ENCODE results near the gene KDM4F.
A peak's percentile ranks its signal among the peaks of the same experiment; 100 is the strongest.

Gene KDM4F

DNA sequence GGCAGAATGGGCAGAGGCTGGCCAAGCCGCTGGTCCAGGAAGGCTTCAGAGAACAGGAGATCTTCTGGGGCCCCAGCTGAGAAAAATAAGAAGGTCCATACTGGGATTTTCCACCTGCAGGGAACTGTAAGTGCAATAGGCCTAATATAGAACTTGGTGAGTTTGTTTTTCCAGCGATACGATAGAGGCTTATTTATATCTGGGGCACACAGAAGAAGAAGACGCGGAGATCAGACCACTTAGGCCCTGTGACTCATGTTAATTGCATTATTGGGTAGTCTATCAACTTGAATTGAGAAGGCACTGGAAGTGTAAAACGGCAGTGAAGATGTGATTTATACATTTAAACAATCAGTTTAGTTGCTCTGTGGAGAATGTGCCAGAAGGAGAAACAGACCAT, 9.8 kb downstream of the KDM4F start (continued):
- TF ChIP-seq, protein P1, sequence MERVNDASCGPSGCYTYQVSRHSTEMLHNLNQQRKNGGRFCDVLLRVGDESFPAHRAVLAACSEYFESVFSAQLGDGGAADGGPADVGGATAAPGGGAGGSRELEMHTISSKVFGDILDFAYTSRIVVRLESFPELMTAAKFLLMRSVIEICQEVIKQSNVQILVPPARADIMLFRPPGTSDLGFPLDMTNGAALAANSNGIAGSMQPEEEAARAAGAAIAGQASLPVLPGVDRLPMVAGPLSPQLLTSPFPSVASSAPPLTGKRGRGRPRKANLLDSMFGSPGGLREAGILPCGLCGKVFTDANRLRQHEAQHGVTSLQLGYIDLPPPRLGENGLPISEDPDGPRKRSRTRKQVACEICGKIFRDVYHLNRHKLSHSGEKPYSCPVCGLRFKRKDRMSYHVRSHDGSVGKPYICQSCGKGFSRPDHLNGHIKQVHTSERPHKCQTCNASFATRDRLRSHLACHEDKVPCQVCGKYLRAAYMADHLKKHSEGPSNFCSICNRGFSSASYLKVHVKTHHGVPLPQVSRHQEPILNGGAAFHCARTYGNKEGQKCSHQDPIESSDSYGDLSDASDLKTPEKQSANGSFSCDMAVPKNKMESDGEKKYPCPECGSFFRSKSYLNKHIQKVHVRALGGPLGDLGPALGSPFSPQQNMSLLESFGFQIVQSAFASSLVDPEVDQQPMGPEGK (CRISPR knock-in tag; IDR thresholded peaks at IDR 0.05; ENCODE audit: borderline replicate concordance): no peak
- TF ChIP-seq RARB (CRISPR knock-in tag; IDR thresholded peaks at IDR 0.05): no peak

DNA sequence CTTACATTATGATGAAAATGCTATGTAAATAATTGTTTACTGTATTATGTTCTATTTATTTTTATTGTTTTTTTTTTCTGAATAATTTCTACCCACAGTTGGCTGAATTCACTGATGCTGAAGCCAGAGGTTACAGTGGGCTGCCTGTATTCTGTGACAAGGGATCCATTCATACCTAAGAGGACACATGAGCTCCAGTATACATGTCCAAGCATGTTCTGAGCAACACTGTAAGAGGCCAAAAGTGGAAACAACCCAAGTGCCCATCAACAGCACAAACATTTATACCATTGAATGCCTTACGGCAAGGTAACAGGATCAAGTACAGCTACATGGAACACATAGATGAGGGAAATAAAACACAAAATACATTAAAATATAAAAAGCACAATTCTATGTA, 16.1 kb downstream of the KDM4F start:
- no peak for ATAC-seq
- TF ChIP-seq, protein P2, sequence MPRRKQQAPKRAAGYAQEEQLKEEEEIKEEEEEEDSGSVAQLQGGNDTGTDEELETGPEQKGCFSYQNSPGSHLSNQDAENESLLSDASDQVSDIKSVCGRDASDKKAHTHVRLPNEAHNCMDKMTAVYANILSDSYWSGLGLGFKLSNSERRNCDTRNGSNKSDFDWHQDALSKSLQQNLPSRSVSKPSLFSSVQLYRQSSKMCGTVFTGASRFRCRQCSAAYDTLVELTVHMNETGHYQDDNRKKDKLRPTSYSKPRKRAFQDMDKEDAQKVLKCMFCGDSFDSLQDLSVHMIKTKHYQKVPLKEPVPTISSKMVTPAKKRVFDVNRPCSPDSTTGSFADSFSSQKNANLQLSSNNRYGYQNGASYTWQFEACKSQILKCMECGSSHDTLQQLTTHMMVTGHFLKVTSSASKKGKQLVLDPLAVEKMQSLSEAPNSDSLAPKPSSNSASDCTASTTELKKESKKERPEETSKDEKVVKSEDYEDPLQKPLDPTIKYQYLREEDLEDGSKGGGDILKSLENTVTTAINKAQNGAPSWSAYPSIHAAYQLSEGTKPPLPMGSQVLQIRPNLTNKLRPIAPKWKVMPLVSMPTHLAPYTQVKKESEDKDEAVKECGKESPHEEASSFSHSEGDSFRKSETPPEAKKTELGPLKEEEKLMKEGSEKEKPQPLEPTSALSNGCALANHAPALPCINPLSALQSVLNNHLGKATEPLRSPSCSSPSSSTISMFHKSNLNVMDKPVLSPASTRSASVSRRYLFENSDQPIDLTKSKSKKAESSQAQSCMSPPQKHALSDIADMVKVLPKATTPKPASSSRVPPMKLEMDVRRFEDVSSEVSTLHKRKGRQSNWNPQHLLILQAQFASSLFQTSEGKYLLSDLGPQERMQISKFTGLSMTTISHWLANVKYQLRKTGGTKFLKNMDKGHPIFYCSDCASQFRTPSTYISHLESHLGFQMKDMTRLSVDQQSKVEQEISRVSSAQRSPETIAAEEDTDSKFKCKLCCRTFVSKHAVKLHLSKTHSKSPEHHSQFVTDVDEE (CRISPR knock-in tag; IDR thresholded peaks at IDR 0.05): no peak
- TF ChIP-seq TCF4 (CRISPR knock-in tag; IDR thresholded peaks at IDR 0.05; ENCODE audit: borderline replicate concordance) (no peak), ESRRG (CRISPR knock-in tag; IDR thresholded peaks at IDR 0.05) (no peak), RARB (CRISPR knock-in tag; IDR thresholded peaks at IDR 0.05) (no peak), ZNF8 (CRISPR knock-in tag; IDR thresholded peaks at IDR 0.05) (no peak), PPARA (CRISPR knock-in tag; IDR thresholded peaks at IDR 0.05; ENCODE audit: borderline replicate concordance) (no peak), CSDC2 (CRISPR knock-in tag; IDR thresholded peaks at IDR 0.05) (no peak), BACH2 (CRISPR knock-in tag; IDR thresholded peaks at IDR 0.05; ENCODE audit: borderline replicate concordance) (no peak), OSR1 (CRISPR knock-in tag; IDR thresholded peaks at IDR 0.05) (no peak), ZC3H10 (CRISPR knock-in tag; IDR thresholded peaks at IDR 0.05) (no peak), ARNTL (CRISPR knock-in tag; IDR thresholded peaks at IDR 0.05; ENCODE audit: borderline replicate concordance, low read depth) (no peak)
- TF ChIP-seq, protein P3, sequence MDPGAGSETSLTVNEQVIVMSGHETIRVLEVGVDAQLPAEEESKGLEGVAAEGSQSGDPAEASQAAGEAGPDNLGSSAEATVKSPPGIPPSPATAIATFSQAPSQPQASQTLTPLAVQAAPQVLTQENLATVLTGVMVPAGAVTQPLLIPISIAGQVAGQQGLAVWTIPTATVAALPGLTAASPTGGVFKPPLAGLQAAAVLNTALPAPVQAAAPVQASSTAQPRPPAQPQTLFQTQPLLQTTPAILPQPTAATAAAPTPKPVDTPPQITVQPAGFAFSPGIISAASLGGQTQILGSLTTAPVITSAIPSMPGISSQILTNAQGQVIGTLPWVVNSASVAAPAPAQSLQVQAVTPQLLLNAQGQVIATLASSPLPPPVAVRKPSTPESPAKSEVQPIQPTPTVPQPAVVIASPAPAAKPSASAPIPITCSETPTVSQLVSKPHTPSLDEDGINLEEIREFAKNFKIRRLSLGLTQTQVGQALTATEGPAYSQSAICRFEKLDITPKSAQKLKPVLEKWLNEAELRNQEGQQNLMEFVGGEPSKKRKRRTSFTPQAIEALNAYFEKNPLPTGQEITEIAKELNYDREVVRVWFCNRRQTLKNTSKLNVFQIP (CRISPR knock-in tag; IDR thresholded peaks at IDR 0.05; ENCODE audit: borderline replicate concordance, low read depth): no peak
- TF ChIP-seq, protein P4, sequence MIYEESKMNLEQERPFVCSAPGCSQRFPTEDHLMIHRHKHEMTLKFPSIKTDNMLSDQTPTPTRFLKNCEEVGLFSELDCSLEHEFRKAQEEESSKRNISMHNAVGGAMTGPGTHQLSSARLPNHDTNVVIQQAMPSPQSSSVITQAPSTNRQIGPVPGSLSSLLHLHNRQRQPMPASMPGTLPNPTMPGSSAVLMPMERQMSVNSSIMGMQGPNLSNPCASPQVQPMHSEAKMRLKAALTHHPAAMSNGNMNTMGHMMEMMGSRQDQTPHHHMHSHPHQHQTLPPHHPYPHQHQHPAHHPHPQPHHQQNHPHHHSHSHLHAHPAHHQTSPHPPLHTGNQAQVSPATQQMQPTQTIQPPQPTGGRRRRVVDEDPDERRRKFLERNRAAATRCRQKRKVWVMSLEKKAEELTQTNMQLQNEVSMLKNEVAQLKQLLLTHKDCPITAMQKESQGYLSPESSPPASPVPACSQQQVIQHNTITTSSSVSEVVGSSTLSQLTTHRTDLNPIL (CRISPR knock-in tag; IDR thresholded peaks at IDR 0.05; ENCODE audit: low read depth): no peak
- TF ChIP-seq, protein P1 (CRISPR knock-in tag; IDR thresholded peaks at IDR 0.05; ENCODE audit: borderline replicate concordance): no peak

DNA sequence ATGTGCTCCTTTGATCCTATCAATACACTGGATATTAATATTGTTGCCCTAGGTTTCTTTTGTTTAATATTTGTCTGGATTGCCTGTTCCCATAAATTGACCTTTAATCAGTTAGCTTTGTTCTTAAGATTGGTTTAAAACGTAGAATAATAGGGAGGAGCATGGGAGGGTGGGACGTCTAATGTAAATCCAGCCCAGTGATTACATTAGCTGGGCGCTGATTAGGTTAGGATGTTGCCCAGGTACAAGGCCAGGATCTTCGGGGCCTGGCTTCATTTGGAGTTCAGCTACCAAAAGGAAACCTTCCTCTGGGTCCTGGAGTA, 17.5 kb downstream of the KDM4F start, which contains the start of gene SRSF8:
Gene SRSF8, plus strand, starts transcription at position 204 of the 323 bp plus-strand sequence. CDS start 308 bp downstream, outside the sequence.
- peak; percentile 51 for ATAC-seq
- TF ChIP-seq TCF4 (CRISPR knock-in tag; IDR thresholded peaks at IDR 0.05; ENCODE audit: borderline replicate concordance) (no peak), ZNF70 (CRISPR knock-in tag; IDR thresholded peaks at IDR 0.05) (no peak), ZNF565 (CRISPR knock-in tag; conservative IDR thresholded peaks at IDR 0.05; ENCODE audit: low read depth) (no peak), CSDC2 (CRISPR knock-in tag; IDR thresholded peaks at IDR 0.05) (no peak), GLIS3 (CRISPR knock-in tag; IDR thresholded peaks at IDR 0.05) (no peak), PPARA (CRISPR knock-in tag; IDR thresholded peaks at IDR 0.05; ENCODE audit: borderline replicate concordance) (no peak), ARNTL (CRISPR knock-in tag; IDR thresholded peaks at IDR 0.05; ENCODE audit: borderline replicate concordance, low read depth) (no peak), ESRRG (CRISPR knock-in tag; IDR thresholded peaks at IDR 0.05) (no peak), SNAI2 (CRISPR knock-in tag; IDR thresholded peaks at IDR 0.05) (no peak)
- TF ChIP-seq, protein P1 (CRISPR knock-in tag; IDR thresholded peaks at IDR 0.05; ENCODE audit: borderline replicate concordance): no peak
- TF ChIP-seq, protein P3 (CRISPR knock-in tag; IDR thresholded peaks at IDR 0.05; ENCODE audit: borderline replicate concordance, low read depth): no peak
- TF ChIP-seq, protein P5, sequence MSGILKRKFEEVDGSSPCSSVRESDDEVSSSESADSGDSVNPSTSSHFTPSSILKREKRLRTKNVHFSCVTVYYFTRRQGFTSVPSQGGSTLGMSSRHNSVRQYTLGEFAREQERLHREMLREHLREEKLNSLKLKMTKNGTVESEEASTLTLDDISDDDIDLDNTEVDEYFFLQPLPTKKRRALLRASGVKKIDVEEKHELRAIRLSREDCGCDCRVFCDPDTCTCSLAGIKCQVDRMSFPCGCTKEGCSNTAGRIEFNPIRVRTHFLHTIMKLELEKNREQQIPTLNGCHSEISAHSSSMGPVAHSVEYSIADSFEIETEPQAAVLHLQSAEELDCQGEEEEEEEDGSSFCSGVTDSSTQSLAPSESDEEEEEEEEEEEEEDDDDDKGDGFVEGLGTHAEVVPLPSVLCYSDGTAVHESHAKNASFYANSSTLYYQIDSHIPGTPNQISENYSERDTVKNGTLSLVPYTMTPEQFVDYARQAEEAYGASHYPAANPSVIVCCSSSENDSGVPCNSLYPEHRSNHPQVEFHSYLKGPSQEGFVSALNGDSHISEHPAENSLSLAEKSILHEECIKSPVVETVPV (CRISPR knock-in tag; IDR thresholded peaks at IDR 0.05): no peak
